Aorta (tissue), 5 donors: ENCODE data around the gene BBOX1. TPM values are rescaled to one million over a fixed set of nuclear protein-coding genes. Genes with fewer than 3 reads are reported as not detected.

Experiments
- ATAC-seq: fragments of 200-7000 bp; cut with Tn5 transposase; one replicate; pipeline ENCODE4 v1.9.1; 2022; ENCODE audit warnings: moderate library complexity; ENCODE audit not compliant: low FRiP score
- DNase-seq, 2 donors: peaks; one replicate each; pipeline ENCODE4 v3.0.0-alpha.2; 2020
- H3K27ac ChIP-seq, 2 donors: one replicate each; pipeline ENCODE4 v1.5.1; 2013; ENCODE audit warnings: low read length in 2 of 2, mild to moderate bottlenecking in 2 of 2, moderate library complexity in 2 of 2, control low read depth in 1 of 2, inconsistent platforms in 1 of 2, low read depth in 1 of 2
- H3K27me3 ChIP-seq, 2 donors: one replicate each; pipeline ENCODE4 v1.6.1; 2013; ENCODE audit warnings: control low read depth in 1 of 2, low read length in 1 of 2, mild to moderate bottlenecking in 1 of 2, moderate library complexity in 1 of 2; ENCODE audit not compliant: insufficient read depth in 2 of 2, control insufficient read depth in 1 of 2
- H3K36me3 ChIP-seq, 2 donors: one replicate each; pipeline ENCODE4 v1.6.1; 2013; ENCODE audit warnings: control low read depth in 1 of 2, low read length in 1 of 2, mild to moderate bottlenecking in 1 of 2; ENCODE audit not compliant: insufficient read depth in 2 of 2, control insufficient read depth in 1 of 2
- H3K4me1 ChIP-seq, 2 donors: one replicate each; pipeline ENCODE4 v1.6.1; 2013; ENCODE audit warnings: low read length in 2 of 2, control low read depth in 1 of 2, mild to moderate bottlenecking in 1 of 2, moderate library complexity in 1 of 2; ENCODE audit not compliant: insufficient read depth in 2 of 2, control insufficient read depth in 1 of 2
- H3K4me3 ChIP-seq, 2 donors: one replicate each; pipeline ENCODE4 v1.5.1; 2013; ENCODE audit warnings: low read length in 2 of 2, control low read depth in 1 of 2, mild to moderate bottlenecking in 1 of 2
- H3K9me3 ChIP-seq: one replicate; pipeline ENCODE4 v1.6.1; 2013; ENCODE audit warnings: mild to moderate bottlenecking, low read length; ENCODE audit not compliant: control insufficient read depth
- WGBS, 2 donors: extraction: QIAGEN DNeasy Blood & Tissue Kit; methylation state at CpG; one replicate each; pipeline ENCODE4 v1.1.7; 2013; 5-methylcytosine and 5-hydroxymethylcytosine counted together
- intact Hi-C, 2 donors: fragments of 100-400 bp; cut with DNase I; formaldehyde crosslinking; loops; one replicate each; pipeline versions ENCODE4 v1.14.2 to v1.15.0; 2022
- polyA plus RNA-seq, 2 donors: library from polyadenylated mRNA; stranded (reverse); fragments of 200-250 nt; gene quantifications; one replicate each; pipeline ENCODE4 v1.2.3, GENCODE V29; 2013
- total RNA-seq, 2 donors: library from RNA; stranded (reverse); fragmentation: NEBNext Ultra II Directional; extraction: Animal tissue kit (Norgen Biotek cat#: 25700); gene quantifications; one replicate each; pipeline ENCODE4 v1.2.1, GENCODE V29; 2021
- donor health status: healthy with polysubstance abuse.
- donor health status: Bipolar disorder and iron deficiency.
- donor health status: DM: no; HTN: no; CAD: no.
- donor health status: DM: no; HTN: no; CAD: no.
- donor health status: DM: yes; HTN: yes; CAD: no.

Gene BBOX1
- total and polyA plus RNA-seq, 4 donors, result 0.43 to 0.45 TPM; not detected in 2

- 45 to 49% methylated on average over 3 of the region's 3 CpGs for WGBS, 2 donors
- no peaks in the 10 kb centered on the region for H3K4me1 ChIP-seq
- DNase-seq (no peak), ATAC-seq (no peak)
- H3K36me3 ChIP-seq, result no peaks in the 10 kb centered on the region
- intact Hi-C loops, result no loop called here
- H3K4me3 ChIP-seq, result no peak overlapping the region
- no peaks in the 10 kb centered on the region for H3K9me3 ChIP-seq
- no peak overlapping the region for H3K27ac ChIP-seq
- no peaks in the 10 kb centered on the region for H3K27me3 ChIP-seq
Observed at GRCh38 chr11:27002431-27002830, 38.2 kb upstream of the BBOX1 start.

GRCh38 chr11:27002838-27003237 is 37.8 kb upstream of the BBOX1 start:
- ATAC-seq, result no peak
- intact Hi-C loops, result no loop called here
- Histone ChIP-seq H3K4me1 (no peaks in the 10 kb centered on the region), H3K4me3 (no peak overlapping the region), H3K9me3 (no peaks in the 10 kb centered on the region), H3K27me3 (no peaks in the 10 kb centered on the region), H3K36me3 (no peaks in the 10 kb centered on the region), H3K27ac (no peak overlapping the region)
- no peak for DNase-seq
- 45 to 46% methylated on average over 4 of the region's 4 CpGs for WGBS, 2 donors

DNA sequence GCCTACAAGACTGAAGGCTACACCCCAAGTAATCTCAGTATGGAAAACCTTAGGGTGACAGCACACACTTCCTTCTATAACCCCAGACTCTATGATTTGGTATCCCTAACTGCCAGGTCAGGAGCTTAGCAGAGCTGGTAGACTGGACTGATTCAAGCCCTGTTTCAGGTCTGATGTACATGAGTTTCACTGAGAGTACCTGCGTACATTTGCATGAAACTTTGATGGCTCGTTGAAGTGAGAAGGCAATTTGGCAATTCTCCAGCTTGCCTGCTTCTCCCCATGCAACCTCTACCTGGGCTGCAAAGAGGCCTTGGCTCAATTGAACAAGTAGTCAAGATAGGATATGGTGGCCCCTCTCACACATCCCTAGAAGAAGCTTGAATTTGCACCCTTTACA is 36.5 kb upstream of the BBOX1 start:
- Histone ChIP-seq H3K4me1 (no peaks in the 10 kb centered on the region), H3K9me3 (no peaks in the 10 kb centered on the region), H3K36me3 (no peaks in the 10 kb centered on the region), H3K27ac (no peak overlapping the region), H3K27me3 (no peaks in the 10 kb centered on the region), H3K4me3 (no peak overlapping the region)
- WGBS, 2 donors, result 95 to 96% methylated on average over 2 of the region's 2 CpGs
- ATAC-seq (no peak), DNase-seq (no peak)
- intact Hi-C loops, result no loop called here

- Histone ChIP-seq H3K4me1 (peaks cover 0 to 10% of the 10 kb centered on the region in 2 donors), H3K27me3 (no peaks in the 10 kb centered on the region), H3K4me3 (no peak overlapping the region), H3K9me3 (no peaks in the 10 kb centered on the region), H3K27ac (no peak overlapping the region), H3K36me3 (no peaks in the 10 kb centered on the region)
- DNase-seq (no peak), ATAC-seq (no peak)
- intact Hi-C loops, result no loop called here
Observed at GRCh38 chr11:27008811-27009535, 31.6 kb upstream of the BBOX1 start.

DNA sequence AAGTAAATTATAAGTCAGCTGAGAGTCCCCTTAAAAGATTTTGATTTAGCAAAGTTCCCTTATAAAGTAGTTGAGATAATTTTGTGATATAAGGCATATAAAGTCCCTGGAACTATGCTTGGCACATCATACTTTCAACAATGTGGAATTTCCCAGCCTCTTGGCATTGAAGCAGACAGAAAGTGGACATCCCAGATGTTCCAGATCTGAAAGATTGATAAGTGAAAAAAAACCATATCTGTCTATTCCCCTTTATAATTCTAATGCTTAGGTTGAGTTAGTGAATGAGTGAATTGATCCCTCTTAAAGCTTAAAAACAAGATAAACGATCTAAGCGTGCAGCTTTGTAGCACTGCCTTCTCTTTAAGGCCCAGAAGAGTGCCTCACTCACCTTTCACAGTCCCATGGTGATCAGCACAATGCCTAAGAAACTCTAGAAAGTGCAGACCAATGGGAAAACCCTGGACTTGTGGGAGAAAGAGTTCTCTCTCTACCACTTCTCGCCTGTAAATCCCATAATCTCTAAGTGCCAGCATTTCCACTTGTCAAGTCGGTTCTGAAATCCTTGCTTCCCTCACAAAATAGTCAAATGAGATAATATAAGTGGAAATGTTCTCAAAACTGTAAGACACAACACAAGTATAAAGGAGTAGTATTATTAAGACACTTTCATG is 28.9 kb upstream of the BBOX1 start:
- H3K9me3 ChIP-seq, result no peaks in the 10 kb centered on the region
- peak overlapping the region in 1 of 2 donors; percentile 12 for H3K27ac ChIP-seq
- H3K36me3 ChIP-seq, result no peaks in the 10 kb centered on the region
- intact Hi-C loops, result no loop called here
- peaks cover 0 to 10% of the 10 kb centered on the region in 2 donors for H3K4me1 ChIP-seq
- 48 to 56% methylated on average over 4 of the region's 4 CpGs for WGBS, 2 donors
- no peak for ATAC-seq
- no peak overlapping the region for H3K4me3 ChIP-seq
- no peak for DNase-seq
- no peaks in the 10 kb centered on the region for H3K27me3 ChIP-seq

DNA sequence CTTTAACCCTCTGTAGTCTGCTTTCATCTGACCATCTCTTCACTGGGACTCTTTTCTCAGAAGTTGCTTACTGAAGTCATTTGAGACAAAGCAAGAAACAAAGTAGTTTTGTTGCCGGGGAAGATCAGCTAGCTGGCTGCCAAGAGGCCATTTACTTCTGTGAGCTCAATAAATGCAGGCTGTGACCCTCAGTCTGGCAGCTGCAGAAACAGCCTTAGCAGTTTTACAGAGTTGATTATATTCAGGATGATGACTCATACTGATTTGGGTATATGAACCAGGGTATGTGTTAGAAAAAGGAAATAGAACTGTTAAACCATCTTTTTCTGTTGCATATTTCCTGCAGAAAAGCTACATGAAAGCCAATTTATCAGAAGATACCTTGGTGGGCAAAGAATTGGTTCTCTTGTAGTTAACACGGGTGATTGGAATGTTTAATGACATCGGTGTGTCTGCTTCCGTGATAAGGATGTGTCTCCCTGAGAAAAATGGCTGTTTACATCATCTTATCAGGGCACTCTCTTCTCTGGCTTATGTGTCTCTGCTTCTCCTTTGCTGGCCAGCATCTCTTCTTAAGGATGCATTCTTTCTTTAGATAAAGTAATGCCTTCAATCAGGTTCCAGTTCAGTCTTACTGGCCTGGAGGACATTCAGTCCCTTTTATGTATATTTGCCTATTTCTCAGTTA is 28.2 kb upstream of the BBOX1 start:
- no peak overlapping the region for H3K4me3 ChIP-seq
- intact Hi-C loops, result no loop called here
- peak overlapping the region in 1 of 2 donors; percentile 87 for H3K27ac ChIP-seq
- WGBS, 2 donors, result 33 to 35% methylated on average over 4 of the region's 4 CpGs
- no peaks in the 10 kb centered on the region for H3K27me3 ChIP-seq
- H3K4me1 ChIP-seq, result peaks cover 0 to 10% of the 10 kb centered on the region in 2 donors
- no peaks in the 10 kb centered on the region for H3K9me3 ChIP-seq
- peak; percentile 36 for ATAC-seq
- H3K36me3 ChIP-seq, result no peaks in the 10 kb centered on the region
- DNase-seq, result peak in 1 of 2 donors; percentile 53

- DNase-seq, result no peak
- intact Hi-C loops, result no loop called here
- Histone ChIP-seq H3K36me3 (no peaks in the 10 kb centered on the region), H3K4me3 (no peak overlapping the region), H3K9me3 (no peaks in the 10 kb centered on the region), H3K27ac (peak overlapping the region in 1 of 2 donors; percentile 14), H3K27me3 (no peaks in the 10 kb centered on the region), H3K4me1 (peaks cover 0 to 10% of the 10 kb centered on the region in 2 donors)
- WGBS, 2 donors, result 11 to 12% methylated on average over 4 of the region's 4 CpGs
- peak; percentile 31 for ATAC-seq
Observed at GRCh38 chr11:27013781-27014361, 26.7 kb upstream of the BBOX1 start.

DNA sequence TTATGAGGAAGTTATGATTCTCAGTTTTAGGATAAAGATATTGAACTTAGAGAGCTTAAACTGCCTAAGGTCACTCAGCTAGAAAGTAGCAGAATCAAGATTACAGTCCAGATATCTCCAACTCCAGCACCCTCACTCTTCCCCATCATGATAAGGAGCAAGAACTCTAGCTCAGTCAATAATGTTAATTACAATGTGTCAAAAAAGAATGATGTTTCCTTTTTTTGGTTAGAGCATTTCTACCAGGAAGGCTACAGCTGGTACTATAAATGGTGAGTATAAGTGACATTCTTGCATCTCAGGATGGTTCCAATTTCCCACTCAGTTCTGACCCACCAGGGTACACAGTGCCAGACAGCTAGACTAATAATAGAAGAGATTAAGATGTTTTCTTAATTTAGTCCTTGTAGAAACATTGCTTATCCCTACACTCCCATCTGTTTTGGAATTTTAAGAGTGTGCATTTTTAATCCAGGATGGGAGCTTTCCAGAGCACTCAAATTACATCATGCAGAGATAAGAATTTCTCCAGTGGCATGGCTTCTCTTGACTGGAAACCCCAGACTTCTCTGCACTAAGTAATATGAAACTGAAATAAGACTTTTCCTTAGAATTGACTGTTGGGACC is 21.6 kb upstream of the BBOX1 start:
- intact Hi-C loops, result no loop called here

More for the DNA sequence above, 21.6 kb upstream of the BBOX1 start:
- Histone ChIP-seq H3K4me1 (no peaks in the 10 kb centered on the region), H3K9me3 (no peaks in the 10 kb centered on the region), H3K36me3 (no peaks in the 10 kb centered on the region), H3K4me3 (no peak overlapping the region), H3K27me3 (no peaks in the 10 kb centered on the region), H3K27ac (peak overlapping the region; percentile 36 to 39)
- DNase-seq, result no peak
- peak; percentile 58 for ATAC-seq
